AG04449 (cell line): Measurements from ENCODE around the gene PNPLA3.
"Not testable (repeated sequence)": the region's sequence is repeated elsewhere in the genome, so short reads cannot be mapped to it uniquely, and the experiment has no call there.

ENCODE experiments used
- CTCF ChIA-PET: fragments of 350-600 bp; formaldehyde crosslinking; extraction: SDS; loops from one replicate; lab custom pipeline; 2021; ENCODE audit warnings: antibody characterized with exemption; lab: Yijun Ruan, JAX
- POLR2A ChIA-PET: fragments of 400-600, 350-600 bp; formaldehyde crosslinking; extraction: SDS; loops from one replicate; lab custom pipeline; 2020; ENCODE audit warnings: antibody characterized with exemption, inconsistent platforms; lab: Yijun Ruan, JAX
- DNase-seq: peaks from one replicate; pipeline ENCODE4 v3.0.0-alpha.2; 2010; ENCODE audit warnings: low read depth, low spot score
- H3K4me3 ChIP-seq: 2 replicates; pipeline ENCODE4 v1.5.1; 2011; ENCODE audit warnings: low read depth, mild to moderate bottlenecking, control low read depth, low read length
- CTCF ChIP-seq: IDR thresholded peaks from one replicate; pipeline ENCODE4 v1.5.1; 2011; ENCODE audit warnings: mild to moderate bottlenecking, moderate library complexity, low read length, control low read depth, inconsistent platforms; ENCODE audit not compliant: insufficient read depth; ENCODE audit errors: missing control alignments

PNPLA3 gene

GRCh38 chr22:43893266-43893665 is 30.3 kb upstream of the PNPLA3 start:
- ChIA-PET POLR2A (no interaction called here), CTCF (interaction anchor here (1.3 to 4.5 kb wide), 2 partner anchors 10 to 53 kb away, joined by 4 to 33 read pairs; no protein-coding TSS in a partner anchor)
- no peak for TF ChIP-seq CTCF
- no peak overlapping the region for H3K4me3 ChIP-seq
- DNase-seq, result no peak

DNA sequence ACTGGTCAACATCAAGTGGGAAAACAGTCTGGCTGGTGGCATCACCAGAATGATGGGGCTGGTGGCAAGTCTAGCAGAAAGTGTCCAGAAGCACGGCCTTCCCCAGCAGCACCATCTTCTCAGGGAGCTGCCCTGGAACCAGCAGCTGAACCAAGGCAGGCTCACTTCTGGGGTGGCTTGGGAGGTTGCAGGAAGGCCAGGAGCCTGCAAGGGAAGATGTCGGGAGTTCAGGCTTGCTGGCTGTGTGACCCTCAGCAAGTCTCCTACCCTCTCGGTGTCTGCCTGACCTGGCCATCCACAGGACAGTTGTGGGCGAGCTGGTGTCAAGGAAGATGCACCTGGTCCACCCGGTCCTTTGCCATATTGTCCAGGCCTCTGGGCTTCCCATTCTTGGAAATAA is 29.5 kb upstream of the PNPLA3 start:
- DNase-seq, result no peak
- H3K4me3 ChIP-seq, result no peak overlapping the region
- ChIA-PET POLR2A (no interaction called here), CTCF (interaction anchor here (1.3 to 4.5 kb wide), 2 partner anchors 10 to 52 kb away, joined by 4 to 33 read pairs; no protein-coding TSS in a partner anchor)
- no peak for TF ChIP-seq CTCF

DNA sequence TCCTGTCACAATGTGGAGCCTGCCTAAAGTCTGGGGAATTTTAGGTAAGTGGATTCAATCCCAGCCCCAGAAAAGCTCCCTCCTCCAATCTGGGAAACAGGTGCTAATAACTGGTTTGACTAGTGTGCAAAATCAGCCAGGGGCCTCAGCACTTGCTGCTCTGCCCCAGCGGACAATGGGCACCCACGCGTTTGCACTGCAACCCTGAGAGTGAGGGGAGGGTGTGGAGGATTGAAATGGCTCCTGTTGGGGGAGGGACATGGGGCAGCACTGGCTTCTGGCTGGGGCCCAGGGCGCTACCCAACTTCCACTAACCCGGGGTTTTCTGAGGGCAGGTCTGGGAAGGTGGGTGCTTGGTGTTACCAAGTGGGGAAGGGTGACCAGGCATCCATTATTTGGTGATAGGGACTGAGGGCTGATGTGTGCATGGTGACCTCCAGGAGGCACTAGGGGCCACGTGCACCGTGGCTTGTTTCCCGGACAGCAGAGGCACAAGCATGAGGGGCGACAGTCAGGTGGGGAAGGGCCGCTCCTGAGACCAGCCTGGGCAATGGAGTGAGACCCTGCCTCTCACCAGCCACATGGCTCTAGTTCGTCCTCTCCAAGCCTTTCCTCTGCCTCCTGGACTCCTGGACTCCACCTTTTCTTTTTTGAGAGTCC is 27.5 kb upstream of the PNPLA3 start:
- ChIA-PET CTCF (interaction anchor here (1.1 to 4.6 kb wide), 3 partner anchors 9 to 18 kb away, joined by 3 to 33 read pairs (median 18); no protein-coding TSS in a partner anchor), POLR2A (no interaction called here)
- TF ChIP-seq CTCF, result no peak
- DNase-seq, result no peak
- no peak overlapping the region for H3K4me3 ChIP-seq

GRCh38 chr22:43897751-43898261 is 25.8 kb upstream of the PNPLA3 start:
- DNase-seq, result no peak
- CTCF ChIA-PET, result interaction anchor here (4.4 to 7.6 kb wide), 3 partner anchors 11 to 48 kb away, joined by 17 to 48 read pairs (median 18); no protein-coding TSS in a partner anchor
- H3K4me3 ChIP-seq, result no peak overlapping the region
- no peak for TF ChIP-seq CTCF
- POLR2A ChIA-PET, result no interaction called here

- no peak for DNase-seq
- ChIA-PET POLR2A (no interaction called here), CTCF (interaction anchor here (0.6 to 7.6 kb wide), 7 partner anchors 14 to 537 kb away, joined by 3 to 48 read pairs (median 3); no protein-coding TSS in a partner anchor)
- no peak for TF ChIP-seq CTCF
- H3K4me3 ChIP-seq, result no peak overlapping the region
Measured at GRCh38 chr22:43900206-43900605, 23.4 kb upstream of the PNPLA3 start.

GRCh38 chr22:43901976-43902643 is 21.5 kb upstream of the PNPLA3 start:
- TF ChIP-seq CTCF, result no peak
- CTCF ChIA-PET, result interaction anchor here (1.2 to 7.6 kb wide), 3 partner anchors 12 to 19 kb away, joined by 4 to 48 read pairs (median 7); no protein-coding TSS in a partner anchor
- peak; percentile 54 for DNase-seq
- POLR2A ChIA-PET, result no interaction called here
- no peak overlapping the region for H3K4me3 ChIP-seq

GRCh38 chr22:43903033-43903432 is 20.6 kb upstream of the PNPLA3 start:
- POLR2A ChIA-PET, H3K4me3 ChIP-seq, DNase-seq: not testable (repeated sequence)
- CTCF ChIA-PET, result interaction anchor here (0.7 to 7.6 kb wide), 6 partner anchors 12 to 724 kb away, joined by 3 to 48 read pairs (median 4); no protein-coding TSS in a partner anchor

- DNase-seq, H3K4me3 ChIP-seq, POLR2A ChIA-PET: not testable (repeated sequence)
- CTCF ChIA-PET, result interaction anchor here (1.4 to 7.6 kb wide), 3 partner anchors 9 to 21 kb away, joined by 3 to 48 read pairs (median 11); no protein-coding TSS in a partner anchor
Measured at GRCh38 chr22:43904412-43904811, 19.2 kb upstream of the PNPLA3 start.
